ENCODE measurements around the gene GGA3. TPM values are rescaled to one million over a fixed set of nuclear protein-coding genes. Genes with fewer than 3 reads are reported as not detected.

The GGA3 gene
- total RNA-seq, 2 donors from 2014 or later, result 13.5 to 24.1 TPM

DNA sequence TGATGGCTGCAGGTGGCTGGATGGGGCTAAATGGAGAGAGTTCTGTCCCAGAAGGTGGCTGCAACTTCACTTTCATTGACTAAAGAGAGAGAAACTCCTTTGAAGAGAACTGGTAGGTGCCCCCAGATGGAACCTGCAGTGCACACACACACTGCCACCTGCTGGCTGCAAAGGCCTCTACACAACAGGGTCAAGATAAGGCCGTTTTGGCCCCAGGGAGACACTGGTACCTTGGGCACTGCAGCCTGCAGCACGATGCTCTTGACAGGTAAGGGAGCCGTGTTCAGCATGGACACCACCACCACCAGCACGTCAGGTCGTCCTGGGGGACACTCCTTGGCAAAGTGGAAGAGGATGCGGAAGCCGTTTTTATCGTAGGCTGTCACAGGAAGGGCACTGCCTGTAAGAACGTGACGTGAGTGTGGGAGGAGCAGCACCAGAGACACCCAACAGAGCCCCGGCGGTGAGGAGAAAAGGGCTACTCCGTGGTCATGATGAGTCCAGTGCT, 22.7 kb downstream of the GGA3 start:
- peak; percentile 64 to 68 (median 66) for DNase-seq
- TF ChIP-seq POLR2A (IDR thresholded peaks at IDR 0.05), result no peak
- TF ChIP-seq, protein P1, sequence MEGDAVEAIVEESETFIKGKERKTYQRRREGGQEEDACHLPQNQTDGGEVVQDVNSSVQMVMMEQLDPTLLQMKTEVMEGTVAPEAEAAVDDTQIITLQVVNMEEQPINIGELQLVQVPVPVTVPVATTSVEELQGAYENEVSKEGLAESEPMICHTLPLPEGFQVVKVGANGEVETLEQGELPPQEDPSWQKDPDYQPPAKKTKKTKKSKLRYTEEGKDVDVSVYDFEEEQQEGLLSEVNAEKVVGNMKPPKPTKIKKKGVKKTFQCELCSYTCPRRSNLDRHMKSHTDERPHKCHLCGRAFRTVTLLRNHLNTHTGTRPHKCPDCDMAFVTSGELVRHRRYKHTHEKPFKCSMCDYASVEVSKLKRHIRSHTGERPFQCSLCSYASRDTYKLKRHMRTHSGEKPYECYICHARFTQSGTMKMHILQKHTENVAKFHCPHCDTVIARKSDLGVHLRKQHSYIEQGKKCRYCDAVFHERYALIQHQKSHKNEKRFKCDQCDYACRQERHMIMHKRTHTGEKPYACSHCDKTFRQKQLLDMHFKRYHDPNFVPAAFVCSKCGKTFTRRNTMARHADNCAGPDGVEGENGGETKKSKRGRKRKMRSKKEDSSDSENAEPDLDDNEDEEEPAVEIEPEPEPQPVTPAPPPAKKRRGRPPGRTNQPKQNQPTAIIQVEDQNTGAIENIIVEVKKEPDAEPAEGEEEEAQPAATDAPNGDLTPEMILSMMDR (IDR thresholded peaks at IDR 0.05), result peak; percentile 65 to 76 (median 71)
- 54 to 69% methylated on average over 12 to 13 of the region's 13 CpGs for WGBS, 2 donors
- Histone ChIP-seq H3K27me3 (no peaks in the 10 kb centered on the region), H3K27ac (peak overlapping the region in 1 of 4 donors; percentile 9), H3K4me1 (no peaks in the 10 kb centered on the region), H3K36me3 (replicated peaks in 1 of 2; ENCODE audit: insufficient read depth in 1 of 2, low read depth in 2 of 2) (peaks cover 12 to 49% of the 10 kb centered on the region in 2 donors), H3K9me3 (no peaks in the 10 kb centered on the region), H3K4me3 (no peak overlapping the region)
- ATAC-seq, result peak; percentile 77
- intact Hi-C loops (cut with DNase I), result no loop called here

DNA sequence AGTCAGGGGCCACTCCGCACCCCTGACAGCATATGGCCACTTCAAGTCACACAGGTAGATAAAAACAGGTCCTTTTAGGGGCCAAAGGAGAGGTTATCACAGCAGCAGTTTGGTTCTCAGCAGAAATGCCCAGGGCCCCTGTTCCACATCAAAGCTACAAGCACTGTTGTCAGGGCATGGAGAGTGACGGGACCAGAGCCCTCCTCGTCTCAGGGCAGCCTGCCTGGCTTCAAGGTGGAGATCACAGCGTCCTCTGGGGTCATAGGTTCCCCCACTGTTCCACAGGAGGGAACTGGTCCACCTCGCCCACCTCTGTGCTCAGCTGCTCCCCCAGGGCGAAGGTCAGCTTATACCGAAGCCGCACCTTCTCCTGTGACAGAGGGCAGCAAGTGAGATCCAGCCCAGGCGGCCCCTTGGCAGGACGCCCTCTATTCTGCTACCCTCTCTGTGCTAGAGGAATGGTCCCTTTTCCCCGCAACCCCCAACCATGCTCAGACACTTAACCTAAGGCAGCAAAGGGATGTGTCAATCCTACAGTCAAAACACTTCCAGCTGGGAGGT, 23.3 kb downstream of the GGA3 start:
- H3K4me3 ChIP-seq, result no peak overlapping the region
- DNase-seq (no peak), ATAC-seq (no peak)
- intact Hi-C loops (cut with DNase I), result no loop called here
- WGBS, 2 donors, result 73% methylated on average over 11 of the region's 11 CpGs; no CpG with 5 or more reads in 1 of the 2 donors
- peaks cover 12 to 44% of the 10 kb centered on the region in 2 donors for H3K36me3 ChIP-seq (replicated peaks in 1 of 2; ENCODE audit: insufficient read depth in 1 of 2, low read depth in 2 of 2)
- TF ChIP-seq POLR2A (IDR thresholded peaks at IDR 0.05), result no peak
- TF ChIP-seq, protein P1 (IDR thresholded peaks at IDR 0.05), result no peak
- H3K27me3 ChIP-seq, result no peaks in the 10 kb centered on the region
- H3K9me3 ChIP-seq, result no peaks in the 10 kb centered on the region
- H3K27ac ChIP-seq, result peak overlapping the region in 1 of 4 donors; percentile 9
- no peaks in the 10 kb centered on the region for H3K4me1 ChIP-seq

DNA sequence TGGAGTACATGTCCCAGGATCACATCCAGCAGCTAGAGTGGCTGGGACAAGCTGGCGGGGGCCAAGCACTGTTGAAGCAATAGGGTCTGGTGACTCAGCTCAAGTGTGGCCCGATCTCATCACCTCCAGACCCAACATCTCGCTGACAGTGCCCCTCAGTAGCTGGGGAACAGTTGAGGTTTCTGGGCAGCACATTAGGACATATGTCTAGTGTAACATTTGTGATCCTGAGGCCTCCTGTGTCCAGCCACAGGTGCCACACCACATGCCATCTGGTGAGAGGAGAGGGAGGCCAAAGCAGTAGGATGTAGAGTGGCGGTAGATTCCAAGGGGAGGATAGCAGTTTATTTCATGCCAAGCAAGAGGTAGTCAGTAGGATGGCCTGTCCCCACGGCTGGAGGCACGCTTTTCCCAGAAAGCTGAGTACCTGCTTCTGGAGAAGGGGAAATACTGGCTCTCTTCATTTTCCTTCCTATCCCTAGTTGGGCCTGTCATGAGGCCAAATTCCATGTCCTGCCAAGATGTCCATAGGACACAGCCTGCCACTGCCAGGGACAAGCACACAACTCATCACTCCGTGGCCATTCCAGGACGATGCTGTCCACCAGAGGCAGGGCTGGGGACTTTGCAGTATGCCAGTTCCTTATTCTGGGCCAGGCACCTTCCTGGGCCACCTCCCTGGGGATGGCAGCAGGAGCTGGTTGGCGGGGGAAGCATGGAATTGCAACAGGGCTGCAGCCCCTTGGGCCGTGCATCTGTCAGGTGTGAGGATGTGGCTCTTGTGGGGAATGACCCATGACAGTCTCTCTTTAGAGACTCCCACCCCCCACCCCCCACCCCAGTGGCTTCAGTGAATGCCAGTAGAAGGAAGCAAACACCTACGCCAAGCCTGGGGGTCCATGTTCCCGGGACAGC, 24.0 kb downstream of the GGA3 start:
- peaks cover 17 to 44% of the 10 kb centered on the region in 2 donors for H3K36me3 ChIP-seq (replicated peaks in 1 of 2; ENCODE audit: insufficient read depth in 1 of 2, low read depth in 2 of 2)
- no peaks in the 10 kb centered on the region for H3K4me1 ChIP-seq
- no peak for ATAC-seq
- no peak for DNase-seq
- no peak overlapping the region for H3K27ac ChIP-seq
- 86 to 97% methylated on average over 5 to 12 of the region's 12 CpGs for WGBS, 2 donors
- intact Hi-C loops (cut with DNase I), result no loop called here
- TF ChIP-seq, protein P1 (IDR thresholded peaks at IDR 0.05), result no peak
- no peak for TF ChIP-seq POLR2A (IDR thresholded peaks at IDR 0.05)
- H3K4me3 ChIP-seq, result no peak overlapping the region
- no peaks in the 10 kb centered on the region for H3K27me3 ChIP-seq
- H3K9me3 ChIP-seq, result no peaks in the 10 kb centered on the region

DNA sequence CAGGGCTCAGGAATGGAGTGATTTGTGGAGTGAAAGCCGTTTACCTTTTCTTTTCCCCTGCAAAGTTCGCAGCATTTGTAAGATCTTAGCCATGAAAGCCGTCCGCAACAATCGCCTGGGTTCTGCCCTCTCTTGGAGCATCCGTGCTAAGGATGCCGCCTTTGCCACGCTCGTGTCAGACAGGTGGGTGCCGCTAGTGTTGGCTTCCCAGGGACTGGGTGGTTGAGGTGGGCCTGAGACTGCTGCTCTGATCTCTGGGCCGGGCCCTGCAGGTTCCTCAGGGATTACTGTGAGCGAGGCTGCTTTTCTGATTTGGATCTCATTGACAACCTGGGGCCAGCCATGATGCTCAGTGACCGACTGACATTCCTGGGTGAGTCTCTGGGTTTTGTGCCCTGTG, 28.6 kb downstream of the GGA3 start:
- 96 to 97% methylated on average over 10 to 13 of the region's 13 CpGs for WGBS, 2 donors
- Histone ChIP-seq H3K4me1 (peaks cover 8% of the 10 kb centered on the region), H3K27me3 (no peaks in the 10 kb centered on the region), H3K27ac (no peak overlapping the region), H3K9me3 (no peaks in the 10 kb centered on the region), H3K4me3 (no peak overlapping the region), H3K36me3 (replicated peaks in 1 of 2; ENCODE audit: insufficient read depth in 1 of 2, low read depth in 2 of 2) (peaks cover 14 to 33% of the 10 kb centered on the region in 2 donors)
- no peak for DNase-seq
- TF ChIP-seq, protein P1 (IDR thresholded peaks at IDR 0.05), result no peak
- no peak for TF ChIP-seq POLR2A (IDR thresholded peaks at IDR 0.05)
- no peak for ATAC-seq
- intact Hi-C loops (cut with DNase I), result no loop called here
